HG02588 (cell line): ENCODE data around the gene C20orf96.
"Not testable (repeated sequence)": the region's sequence is repeated elsewhere in the genome, so short reads cannot be mapped to it uniquely, and the experiment has no call there.

Source experiments
- ATAC-seq: cut with Tn5 transposase; IDR thresholded peaks from one replicate; pipeline ENCODE4 v1.9.1; 2021; ENCODE audit warnings: mild to moderate bottlenecking, moderate library complexity; ENCODE audit not compliant: unreplicated experiment

The C20orf96 gene, protein sequence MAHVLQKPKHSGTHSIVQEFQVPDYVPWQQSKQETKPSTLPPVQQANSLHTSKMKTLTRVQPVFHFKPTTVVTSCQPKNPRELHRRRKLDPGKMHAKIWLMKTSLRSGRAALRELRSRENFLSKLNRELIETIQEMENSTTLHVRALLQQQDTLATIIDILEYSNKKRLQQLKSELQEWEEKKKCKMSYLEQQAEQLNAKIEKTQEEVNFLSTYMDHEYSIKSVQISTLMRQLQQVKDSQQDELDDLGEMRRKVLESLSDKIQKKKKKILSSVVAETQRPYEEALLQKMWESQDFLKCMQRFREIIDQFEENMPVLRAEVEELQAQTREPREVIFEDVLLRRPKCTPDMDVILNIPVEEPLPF

DNA sequence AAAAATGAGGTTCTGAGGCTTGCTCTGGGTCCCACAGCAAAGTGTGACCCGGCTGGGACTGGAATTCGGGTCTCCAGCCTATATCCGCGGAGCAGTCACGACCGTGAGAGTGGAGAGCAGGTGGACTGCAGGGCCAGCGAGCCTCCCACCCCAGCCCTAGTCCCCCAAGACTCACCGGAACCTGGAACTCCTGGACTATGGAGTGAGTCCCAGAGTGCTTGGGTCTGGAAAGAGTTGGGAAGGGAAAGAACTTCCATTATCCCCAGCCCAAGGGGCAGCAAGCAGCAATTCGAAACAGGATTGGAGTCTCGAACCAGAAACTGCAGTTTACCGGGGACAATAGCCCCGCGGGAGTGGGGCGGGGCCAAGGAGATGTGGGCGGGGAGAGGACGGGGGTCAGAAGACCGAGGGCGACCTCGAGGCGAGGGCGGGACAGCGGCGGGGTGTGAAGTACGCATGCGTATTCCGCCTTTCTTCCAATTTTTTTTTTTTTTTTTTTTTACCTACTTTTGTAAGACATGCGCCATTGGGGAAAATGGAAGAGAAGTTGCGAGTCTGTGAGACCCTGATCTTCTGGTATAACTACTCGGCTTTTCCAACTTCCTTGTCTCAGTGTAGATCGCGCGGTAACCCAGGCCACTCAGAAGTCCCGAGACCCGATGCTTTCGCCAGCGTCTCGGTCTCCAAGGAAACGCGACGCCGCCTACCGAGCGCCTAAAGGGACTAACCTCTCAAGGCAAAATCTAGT, at the start of gene C20orf96:
Gene C20orf96, minus strand, starts transcription at position 667 of the 748 bp plus-strand sequence. Its CDS starts 140 bp downstream, at position 527.
- peak; percentile 87 for ATAC-seq

DNA sequence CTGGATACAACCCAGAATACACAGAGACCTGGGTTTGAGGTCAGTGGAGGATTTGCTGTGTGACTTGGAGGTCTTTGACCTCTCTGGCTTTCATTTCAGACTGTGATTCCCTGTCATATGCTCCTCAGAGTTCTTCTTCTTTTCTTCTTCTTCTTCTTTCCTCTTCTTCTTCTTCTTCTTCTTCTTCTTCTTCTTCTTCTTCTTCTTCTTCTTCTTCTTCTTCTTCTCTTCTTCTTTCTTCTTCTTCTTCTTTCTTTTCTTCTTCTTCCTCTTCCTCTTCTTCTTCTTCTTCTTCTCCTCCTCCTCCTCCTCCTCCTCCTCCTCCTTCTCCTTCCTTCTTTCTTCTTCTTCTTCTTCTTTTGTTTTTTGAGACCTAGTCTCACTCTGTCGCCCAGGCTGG, 45.5 kb upstream of the C20orf96 start:
- not testable (repeated sequence) for ATAC-seq

DNA sequence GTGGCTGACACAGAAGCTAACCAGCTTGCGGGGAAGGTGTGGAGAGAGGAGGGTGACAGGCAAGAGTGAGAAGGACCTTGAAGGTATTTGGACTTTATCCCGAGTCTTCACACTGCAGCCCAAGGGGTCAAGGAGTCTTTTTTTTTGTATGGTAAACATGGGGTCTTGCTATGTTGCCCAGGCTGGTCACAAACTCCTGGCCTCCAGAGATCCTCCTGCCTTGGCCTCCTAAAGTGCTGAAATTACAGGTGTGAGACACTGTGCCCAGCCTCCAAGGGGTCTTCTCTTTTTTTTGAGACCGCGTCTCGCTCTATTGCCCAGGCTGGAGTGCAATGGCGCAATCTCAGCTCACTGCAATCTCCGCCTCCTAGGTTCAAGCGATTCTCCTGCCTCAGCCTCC, 44.0 kb upstream of the C20orf96 start:
- ATAC-seq, result no peak

DNA sequence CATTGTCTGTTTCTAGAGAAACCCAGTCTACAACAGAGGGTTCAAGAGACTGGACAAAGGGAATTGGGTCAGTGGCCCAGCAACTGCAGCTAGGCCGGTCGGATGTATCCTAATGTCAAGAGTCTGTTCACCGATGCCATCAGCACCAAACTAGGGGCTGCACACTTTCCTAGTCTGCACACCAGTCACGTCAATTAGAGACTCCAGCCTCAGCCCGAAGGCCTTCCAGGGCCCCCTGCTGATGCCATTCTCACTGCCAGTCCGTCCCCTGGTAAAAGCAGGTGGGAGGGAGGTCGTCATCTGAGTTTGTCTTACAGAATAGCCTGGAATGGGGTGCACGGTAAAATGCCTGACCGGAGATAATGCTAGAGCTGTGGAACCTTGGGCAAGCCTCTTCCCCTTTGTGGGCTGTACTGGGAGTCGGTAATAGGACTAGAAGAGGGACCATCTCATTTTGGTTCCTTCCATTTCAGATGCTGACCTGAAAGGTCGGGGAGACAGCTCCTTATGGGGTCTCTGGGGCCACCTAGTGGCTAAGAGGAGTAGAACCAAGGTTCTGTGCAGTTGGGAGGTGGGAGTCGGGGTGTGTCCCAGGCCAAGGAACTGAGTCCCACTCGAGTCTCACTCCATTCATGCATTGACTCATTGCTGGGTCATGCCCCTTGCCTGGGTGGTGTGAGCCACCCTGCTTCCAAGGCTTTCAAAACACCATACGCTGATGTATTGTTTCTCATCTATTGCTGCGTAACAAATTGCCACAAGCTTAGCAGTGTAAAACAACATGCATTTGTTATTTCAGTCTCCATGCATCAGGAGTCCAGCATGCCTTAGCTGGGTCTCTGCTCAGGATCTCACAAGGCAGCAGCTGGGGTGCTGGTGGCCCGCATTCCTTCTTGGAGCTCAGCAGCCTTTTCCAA, 39.9 kb upstream of the C20orf96 start:
- ATAC-seq, result no peak

DNA sequence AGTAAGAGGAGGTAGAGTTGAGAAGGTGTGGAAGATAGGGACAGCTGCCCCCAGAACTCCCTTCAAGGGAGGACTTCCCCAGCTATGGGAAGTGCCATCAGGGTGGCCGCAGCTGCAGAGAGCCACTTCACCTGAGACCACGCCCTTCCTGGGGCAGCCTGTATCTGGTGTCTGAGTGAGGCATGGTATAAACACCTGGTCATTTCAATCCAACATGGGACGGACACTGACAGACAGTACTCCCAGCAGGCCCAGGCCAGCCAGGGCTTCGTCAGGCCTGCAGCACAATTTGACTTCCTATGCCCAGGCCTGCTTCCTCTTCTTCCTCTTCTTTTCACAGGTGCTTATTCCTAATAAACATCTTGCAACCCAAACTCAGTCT, 39.3 kb upstream of the C20orf96 start:
- no peak for ATAC-seq

DNA sequence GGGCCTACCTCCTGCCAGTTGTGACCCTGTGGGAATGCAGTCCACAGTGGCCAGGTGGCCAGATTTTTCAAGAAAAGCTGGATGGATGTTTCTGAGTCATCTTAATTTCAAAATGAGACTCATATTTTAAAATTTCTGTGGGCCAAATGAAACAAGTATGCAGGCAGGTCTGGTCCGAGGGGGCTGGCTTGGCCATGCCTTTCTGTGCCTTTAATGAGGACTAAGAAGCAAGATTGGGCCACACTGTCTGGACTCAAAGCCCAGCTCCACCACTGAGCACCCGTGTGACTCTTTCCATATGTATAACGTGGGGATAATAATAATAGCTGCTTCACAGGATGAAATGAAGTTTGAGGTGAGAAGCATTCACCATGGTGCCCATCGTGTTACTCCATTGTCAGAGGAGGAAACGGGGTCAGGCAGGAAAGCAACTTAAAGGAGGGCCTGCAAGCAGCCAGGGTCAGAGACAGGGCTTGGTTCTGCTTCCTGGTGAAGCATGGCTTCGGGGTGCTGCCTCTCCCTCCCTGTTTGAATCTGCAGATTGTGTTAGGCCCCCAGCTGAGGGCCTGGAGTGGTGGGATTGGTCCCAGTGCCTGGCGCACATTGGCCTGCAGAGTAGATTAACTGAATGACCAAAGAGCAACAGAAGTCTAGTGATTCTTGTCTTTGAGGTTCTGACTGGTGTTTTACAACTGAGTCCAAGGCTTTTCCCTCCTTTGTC, 38.6 kb upstream of the C20orf96 start:
- no peak for ATAC-seq

DNA sequence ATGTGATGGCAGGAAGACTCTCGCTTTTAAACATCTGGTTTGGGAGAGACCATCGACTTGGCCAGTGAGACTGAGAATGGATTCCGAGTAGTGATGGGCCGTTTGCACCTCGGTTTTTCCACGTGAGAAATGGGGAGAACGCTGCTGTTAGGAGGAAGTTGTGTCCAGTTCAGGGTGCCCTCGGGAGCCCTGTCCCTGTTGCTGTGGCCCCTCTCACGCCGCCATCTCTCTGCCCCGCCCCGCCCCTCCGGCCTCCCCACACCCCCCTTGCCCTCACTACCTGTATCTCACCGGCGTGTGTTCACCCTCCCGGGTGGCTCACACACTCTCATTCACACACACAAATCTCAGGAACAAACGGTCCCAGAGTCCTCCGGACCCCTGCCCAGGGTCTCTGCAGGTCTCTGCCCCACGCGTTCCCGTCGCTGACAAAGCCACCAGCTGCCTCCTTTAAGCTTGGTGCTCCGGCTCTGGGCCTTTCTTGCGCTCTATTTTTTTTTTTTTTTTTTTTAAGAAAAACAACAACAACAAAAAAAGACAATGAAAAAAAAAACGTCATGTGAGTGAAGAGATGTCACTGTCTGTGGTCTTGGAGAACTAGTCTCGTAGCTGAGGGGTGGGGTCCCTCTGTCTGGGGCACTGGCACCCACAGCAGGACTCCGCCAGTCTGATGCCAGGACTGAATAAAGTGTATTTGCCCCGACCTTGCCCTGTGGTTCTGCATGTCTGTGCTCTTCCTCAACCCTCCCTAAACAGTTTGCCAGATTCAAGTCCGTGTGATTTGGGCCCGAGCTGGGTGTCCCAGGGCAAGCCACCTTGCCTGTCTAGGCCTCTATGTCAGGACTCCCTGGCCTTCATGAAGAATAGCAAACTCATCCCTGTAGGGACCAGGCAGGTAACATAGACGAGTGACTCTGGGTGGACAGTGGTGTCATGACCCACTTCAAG, 37.8 kb upstream of the C20orf96 start:
- no peak for ATAC-seq

DNA sequence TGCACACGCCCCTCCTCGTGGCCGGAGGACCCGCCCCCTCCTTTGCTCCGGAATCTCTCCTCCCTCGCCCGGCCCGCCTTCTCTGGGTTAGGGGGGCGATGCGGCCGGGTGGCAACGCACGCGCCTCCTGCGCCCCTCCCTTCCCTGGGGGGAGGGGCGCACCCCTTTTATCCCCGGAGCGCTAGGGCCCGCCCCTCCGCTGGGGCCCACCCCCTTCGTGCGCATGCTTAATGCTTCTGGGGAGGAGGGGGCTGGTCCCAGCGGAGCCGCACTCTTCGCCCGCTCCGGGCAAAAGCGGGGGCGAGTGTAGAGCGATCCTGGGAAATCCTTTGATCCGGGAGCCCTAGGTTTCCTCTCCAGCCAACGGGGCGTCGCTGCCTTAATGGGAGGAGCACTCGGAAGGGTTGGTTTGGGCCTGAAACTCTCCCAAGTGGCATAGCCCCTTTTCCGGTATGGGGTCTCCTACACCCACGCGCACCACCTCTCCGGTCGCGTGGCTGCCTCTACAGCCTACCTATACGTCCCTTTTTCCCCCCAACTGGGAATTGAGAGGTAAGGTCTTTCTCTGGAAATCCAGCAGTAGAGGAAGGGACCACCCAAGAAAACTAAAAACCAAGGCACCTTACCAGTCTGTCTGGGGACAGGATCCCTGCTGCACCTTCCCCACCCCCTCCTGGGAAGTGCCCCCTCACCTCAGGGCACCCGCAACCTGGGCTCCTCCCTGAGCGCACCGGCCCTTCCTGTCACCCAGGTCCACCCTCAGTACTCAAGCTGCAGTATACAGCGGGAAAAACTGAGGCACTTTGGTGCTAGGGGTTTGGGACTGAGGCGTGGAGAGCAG, 36.9 kb upstream of the C20orf96 start:
- ATAC-seq, result no peak

DNA sequence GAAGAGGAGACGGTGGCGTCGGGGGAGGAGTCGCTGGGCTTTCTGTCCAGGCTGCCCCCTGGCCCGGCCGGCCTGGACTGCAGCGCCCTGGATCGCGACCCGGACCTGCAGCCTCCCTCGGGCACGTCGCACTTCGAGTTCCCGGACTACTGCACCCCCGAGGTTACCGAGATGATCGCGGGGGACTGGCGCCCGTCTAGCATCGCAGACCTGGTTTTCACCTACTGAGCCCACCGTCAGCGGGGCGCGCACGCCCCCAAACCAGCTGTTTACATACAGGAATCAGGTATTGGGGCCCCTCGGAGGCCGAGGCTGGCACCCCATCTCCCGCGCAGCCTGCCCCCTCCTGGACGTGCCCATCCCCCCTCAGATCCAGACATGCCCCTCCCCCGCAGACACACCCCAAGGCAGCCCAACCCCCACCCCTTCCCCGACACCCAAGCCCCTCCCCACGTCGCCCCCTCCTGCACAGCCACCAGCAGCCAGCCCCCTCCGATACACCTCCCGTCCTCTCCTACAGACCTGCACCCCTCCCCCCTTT, 36.2 kb upstream of the C20orf96 start:
- ATAC-seq, result no peak

DNA sequence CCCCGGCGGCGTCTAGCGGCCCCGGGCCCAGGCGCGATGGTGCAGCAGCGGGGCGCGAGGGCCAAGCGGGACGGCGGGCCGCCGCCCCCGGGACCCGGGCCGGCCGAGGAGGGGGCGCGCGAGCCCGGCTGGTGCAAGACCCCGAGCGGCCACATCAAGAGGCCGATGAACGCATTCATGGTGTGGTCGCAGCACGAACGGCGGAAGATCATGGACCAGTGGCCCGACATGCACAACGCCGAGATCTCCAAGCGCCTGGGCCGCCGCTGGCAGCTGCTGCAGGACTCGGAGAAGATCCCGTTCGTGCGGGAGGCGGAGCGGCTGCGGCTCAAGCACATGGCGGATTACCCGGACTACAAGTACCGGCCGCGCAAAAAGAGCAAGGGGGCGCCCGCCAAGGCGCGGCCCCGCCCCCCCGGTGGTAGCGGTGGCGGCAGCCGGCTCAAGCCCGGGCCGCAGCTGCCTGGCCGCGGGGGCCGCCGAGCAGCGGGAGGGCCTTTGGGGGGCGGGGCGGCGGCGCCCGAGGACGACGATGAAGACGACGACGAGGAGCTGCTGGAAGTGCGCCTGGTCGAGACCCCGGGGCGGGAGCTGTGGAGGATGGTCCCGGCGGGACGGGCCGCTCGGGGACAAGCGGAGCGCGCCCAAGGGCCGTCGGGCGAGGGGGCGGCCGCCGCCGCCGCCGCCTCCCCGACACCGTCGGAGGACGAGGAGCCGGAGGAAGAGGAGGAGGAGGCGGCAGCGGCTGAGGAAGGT, 35.5 kb upstream of the C20orf96 start:
- no peak for ATAC-seq

DNA sequence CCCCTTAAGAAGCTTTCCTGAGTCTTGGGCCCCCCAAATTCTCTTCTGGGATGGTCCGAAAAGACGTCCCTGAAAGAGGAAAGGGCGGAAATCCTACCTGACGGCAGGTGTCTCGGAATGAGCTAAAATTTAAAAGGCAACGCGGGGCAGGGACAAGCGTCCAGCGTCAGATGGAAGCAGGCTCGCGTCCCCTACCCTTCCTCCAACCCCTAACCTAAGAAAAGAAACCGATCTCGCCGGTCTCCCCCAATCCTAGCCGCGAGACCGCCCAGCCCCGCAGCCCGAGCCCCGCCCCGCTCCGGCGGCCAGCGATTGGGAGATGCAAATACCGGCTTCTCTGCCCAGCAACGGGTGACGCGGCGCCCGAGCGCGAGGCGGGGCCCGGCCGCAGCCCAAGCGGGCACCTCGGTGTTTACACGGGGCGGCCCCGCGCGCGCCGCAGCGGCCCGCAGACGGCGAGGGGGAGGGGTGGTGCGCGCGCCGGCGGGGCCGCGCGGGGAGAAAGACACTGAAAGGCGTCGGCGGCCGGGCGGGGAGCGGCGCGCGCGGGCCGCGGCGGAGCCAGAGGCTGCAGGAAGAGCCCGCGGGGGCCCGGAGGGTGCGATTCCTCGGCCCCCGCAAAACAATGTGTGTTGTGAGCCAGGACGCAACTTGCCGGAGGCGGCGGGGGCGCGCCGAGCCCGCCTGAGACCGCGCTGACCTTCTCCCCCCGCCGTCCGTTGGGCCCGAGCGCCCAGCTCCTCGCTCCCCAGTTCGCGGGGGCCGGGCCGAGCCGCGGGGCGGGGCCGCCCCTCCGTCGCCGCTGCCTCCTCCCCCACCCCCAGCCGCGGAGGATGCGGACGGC, 34.7 kb upstream of the C20orf96 start, which contains the start of gene SOX12:
Gene SOX12, plus strand, starts transcription at position 508 of the 844 bp plus-strand sequence. CDS start 373 bp downstream, outside the sequence.
- peak; percentile 81 for ATAC-seq

DNA sequence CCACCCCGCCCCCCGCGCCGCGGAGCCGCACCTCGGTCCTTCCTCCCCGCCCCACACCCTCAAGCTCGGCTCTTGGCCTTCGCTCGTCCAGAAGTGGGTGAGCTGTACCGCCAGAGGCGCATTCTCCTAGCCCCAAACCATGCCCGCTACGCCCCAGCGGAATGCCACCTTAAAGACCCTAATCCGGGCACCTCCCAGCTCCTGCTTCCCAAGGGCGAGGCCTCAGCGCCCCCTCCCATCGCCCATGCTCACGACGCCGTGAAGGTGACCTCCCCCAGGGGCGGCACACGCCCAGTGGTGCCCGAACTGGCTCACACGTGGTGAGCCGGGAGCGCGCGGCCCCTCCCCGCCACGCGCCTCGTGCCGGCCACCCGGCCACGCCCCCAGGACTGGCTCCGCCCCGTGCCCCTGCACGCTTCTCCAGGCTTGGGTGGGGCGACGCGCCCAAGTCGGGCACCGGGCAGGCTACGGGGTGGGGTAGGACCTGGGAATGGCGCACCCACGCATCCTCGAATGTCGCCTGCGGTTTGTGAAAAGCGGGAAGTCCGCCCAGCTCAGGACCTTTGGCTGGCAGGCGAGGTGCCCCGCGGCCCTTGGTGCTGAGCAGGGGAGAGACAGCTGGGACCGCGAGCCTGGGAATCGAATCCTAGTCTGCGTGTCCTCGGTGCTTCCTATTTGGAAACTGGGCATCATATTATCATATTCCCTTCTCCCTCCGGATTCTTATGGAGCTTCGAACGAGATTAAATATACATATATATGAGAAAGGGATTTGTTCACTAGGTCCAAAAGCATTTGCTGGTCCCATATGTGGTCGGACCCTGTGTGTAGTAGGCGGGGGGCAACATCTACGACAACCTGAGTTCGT, 33.9 kb upstream of the C20orf96 start:
- peak; percentile 49 for ATAC-seq

DNA sequence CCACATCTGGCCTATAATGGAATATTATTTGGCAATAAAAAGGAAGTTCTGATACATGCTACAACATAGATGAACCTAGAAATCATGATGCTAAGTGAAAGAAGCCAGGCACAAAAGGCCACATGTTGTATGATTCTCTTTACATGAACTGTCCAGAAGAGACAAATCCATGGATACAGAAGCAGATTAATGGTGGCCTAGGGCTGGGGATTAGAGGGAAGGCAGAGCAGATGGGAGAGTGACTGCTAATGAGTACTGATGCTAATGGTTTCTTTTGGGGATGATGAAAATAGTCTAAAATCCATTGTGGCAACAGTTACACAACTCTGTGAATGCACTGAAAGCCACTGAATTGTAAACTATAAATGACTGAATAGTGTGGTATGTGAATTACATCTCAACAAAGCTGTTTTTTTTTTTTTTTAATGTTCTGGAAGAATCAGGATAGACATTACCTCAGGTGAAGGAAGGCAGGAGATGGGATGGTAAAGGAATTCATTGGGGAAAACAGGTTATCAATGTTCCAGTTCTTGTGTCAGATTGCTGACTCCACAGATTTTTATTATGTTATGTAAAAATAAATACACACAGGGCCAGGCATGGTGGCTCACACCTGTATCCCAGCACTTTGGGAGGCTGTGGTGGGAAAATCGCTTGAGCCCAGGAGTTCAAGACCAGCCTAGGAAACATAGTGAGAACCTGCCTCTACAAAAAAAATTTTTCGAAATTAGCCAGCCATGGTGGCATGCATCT, 25.9 kb upstream of the C20orf96 start:
- ATAC-seq, result no peak

DNA sequence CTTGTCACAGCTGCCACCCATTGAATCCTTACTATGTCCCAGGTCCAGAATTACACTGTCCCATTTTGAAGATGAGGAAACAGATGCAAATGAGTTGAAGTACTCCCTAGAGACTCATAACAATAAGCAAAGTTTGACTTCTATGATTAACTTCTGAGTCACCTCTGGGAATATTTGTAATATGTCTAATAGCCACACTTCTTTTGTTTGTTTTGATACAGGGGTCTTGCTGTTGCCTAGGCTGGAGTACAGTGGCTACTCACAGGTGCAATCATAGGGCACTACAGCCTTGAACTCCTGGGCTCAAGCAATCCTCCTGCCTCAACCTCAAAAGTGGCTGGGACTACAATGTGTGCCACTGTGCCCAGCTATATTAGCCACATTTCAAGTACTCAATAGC, 23.4 kb upstream of the C20orf96 start:
- no peak for ATAC-seq

DNA sequence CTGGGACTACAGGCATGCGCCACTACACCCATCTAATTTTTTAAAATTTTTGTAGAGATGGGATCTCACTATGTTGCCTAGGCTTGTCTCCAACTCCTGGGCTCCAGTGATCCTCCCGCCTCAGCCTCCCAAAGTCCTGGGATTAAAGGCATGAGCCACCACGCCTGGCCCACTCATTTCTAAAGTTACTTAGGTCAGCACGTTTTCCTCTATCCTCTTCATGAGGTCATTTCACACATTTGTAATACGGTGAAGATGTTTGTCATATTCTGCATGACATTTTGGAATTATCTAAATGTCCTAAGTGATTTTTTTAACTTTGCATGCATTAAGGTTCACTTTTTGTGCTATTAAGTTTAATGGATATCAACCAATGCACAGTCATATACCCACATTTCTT, 22.9 kb upstream of the C20orf96 start:
- ATAC-seq, result no peak
